A673 (cell line): ENCODE data around the gene AP3S2. TPM values are rescaled to one million over a fixed set of nuclear protein-coding genes. Genes with fewer than 3 reads are reported as not detected.

Experiments
- BruUV-seq: library from RNA; stranded (reverse); fragments of 400-500 nt; replicated peaks from 2 replicates; lab custom pipeline; 2021; lab: Mats Ljungman, UMichigan
- CTCF ChIA-PET: fragments of 300-600 bp; sonication (Branson Sonifier 250); formaldehyde crosslinking; loops from one replicate; lab custom pipeline; 2022; ENCODE audit warnings: antibody characterized with exemption; lab: Charles Lee
- POLR2A ChIA-PET: fragments of 300-600 bp; sonication (Branson Sonifier 250); formaldehyde crosslinking; loops from one replicate; lab custom pipeline; 2022; ENCODE audit warnings: antibody characterized with exemption; ENCODE audit not compliant: low non-redundant PET; lab: Charles Lee
- DNase-seq: peaks from one replicate; pipeline ENCODE4 v3.0.0-alpha.2; 2015; ENCODE audit warnings: low spot score
- H3K27ac ChIP-seq: fragments of 200-600 bp; sonication (generic); 2 replicates; pipeline ENCODE4 v1.5.1; 2016; ENCODE audit warnings: mixed run types, low read depth, mild to moderate bottlenecking, mixed read lengths, antibody characterized with exemption, low read length; ENCODE audit not compliant: poor library complexity, severe bottlenecking
- H3K27me3 ChIP-seq: fragments of 200-600 bp; sonication (generic); replicated peaks from 2 replicates; pipeline ENCODE4 v1.6.1; 2017; ENCODE audit warnings: mixed run types, low read depth, mild to moderate bottlenecking, mixed read lengths, antibody characterized with exemption, low read length; ENCODE audit not compliant: insufficient read depth, poor library complexity
- H3K36me3 ChIP-seq: fragments of 200-600 bp; sonication (generic); 2 replicates; pipeline ENCODE4 v1.6.1; 2016; ENCODE audit warnings: mixed run types, mild to moderate bottlenecking, mixed read lengths, antibody characterized with exemption, low read length; ENCODE audit not compliant: insufficient read depth, poor library complexity, severe bottlenecking
- H3K4me1 ChIP-seq: fragments of 200-600 bp; sonication (generic); 2 replicates; pipeline ENCODE4 v1.6.1; 2017; ENCODE audit warnings: mixed run types, mild to moderate bottlenecking, mixed read lengths, antibody characterized with exemption, low read length; ENCODE audit not compliant: insufficient read depth, poor library complexity, severe bottlenecking
- H3K4me3 ChIP-seq: fragments of 200-600 bp; sonication (generic); 2 replicates; pipeline ENCODE4 v1.5.1; 2016; ENCODE audit warnings: low read depth, mixed run types, mild to moderate bottlenecking, mixed read lengths, low read length; ENCODE audit not compliant: poor library complexity, severe bottlenecking
- H3K9me3 ChIP-seq: fragments of 200-600 bp; sonication (generic); 2 replicates; pipeline ENCODE4 v1.6.1; 2016; ENCODE audit warnings: mixed run types, low read depth, mild to moderate bottlenecking, mixed read lengths, antibody characterized with exemption, low read length; ENCODE audit not compliant: poor library complexity, severe bottlenecking
- CTCF ChIP-seq: fragments of 300-800, 200-600 bp; sonication (generic); conservative IDR thresholded peaks from 2 replicates; pipeline ENCODE4 v1.5.1; 2017; ENCODE audit warnings: low read depth, mild to moderate bottlenecking, antibody characterized with exemption, low read length, moderate library complexity, mixed read lengths
- EZH2 ChIP-seq: fragments of 200-600 bp; sonication (generic); IDR thresholded peaks from 2 replicates; pipeline ENCODE4 v1.6.1; 2017; ENCODE audit warnings: borderline replicate concordance, low read depth, mild to moderate bottlenecking, mixed read lengths, antibody characterized with exemption, low read length; ENCODE audit not compliant: poor library complexity, severe bottlenecking
- intact Hi-C: fragments of 100-400 bp; cut with micrococcal nuclease; formaldehyde crosslinking; loops from one replicate; pipeline ENCODE4 v1.10.0; 2022; ENCODE audit not compliant: unreplicated experiment
- total RNA-seq: library from RNA; stranded (reverse); gene quantifications from 2 replicates; pipeline ENCODE4 v1.2.3, GENCODE V29; 2021

AP3S2 gene
- total RNA-seq, 1 experiment from 2014 or later = 32.0 TPM

GRCh38 chr15:89860431-89860830 lies 33.4 kb downstream of the AP3S2 start:
- H3K4me3 ChIP-seq = no peak overlapping the region
- intact Hi-C loops = no loop called here
- no peak for DNase-seq
- BruUV-seq = no TSS peak
- POLR2A ChIA-PET = no interaction called here
- H3K27me3 ChIP-seq = no peaks in the 10 kb centered on the region
- CTCF ChIA-PET = no interaction called here
- H3K36me3 ChIP-seq = peaks cover 11% of the 10 kb centered on the region
- no peak for TF ChIP-seq EZH2
- TF ChIP-seq CTCF = no peak
- no peaks in the 10 kb centered on the region for H3K4me1 ChIP-seq
- no peak overlapping the region for H3K27ac ChIP-seq
- no peaks in the 10 kb centered on the region for H3K9me3 ChIP-seq

- CTCF ChIA-PET = no interaction called here
- Histone ChIP-seq H3K4me1 (no peaks in the 10 kb centered on the region), H3K27me3 (no peaks in the 10 kb centered on the region), H3K36me3 (peaks cover 11% of the 10 kb centered on the region), H3K9me3 (no peaks in the 10 kb centered on the region), H3K4me3 (no peak overlapping the region), H3K27ac (no peak overlapping the region)
- POLR2A ChIA-PET = no interaction called here
- intact Hi-C loops = no loop called here
- no TSS peak for BruUV-seq
- TF ChIP-seq CTCF (no peak), EZH2 (no peak)
- no peak for DNase-seq
Observed at GRCh38 chr15:89858661-89859458, 34.9 kb downstream of the AP3S2 start.

- POLR2A ChIA-PET = no interaction called here
- BruUV-seq = no TSS peak
Observed at GRCh38 chr15:89857673-89858072, 36.1 kb downstream of the AP3S2 start.

More at GRCh38 chr15:89857673-89858072, 36.1 kb downstream of the AP3S2 start:
- Histone ChIP-seq H3K27ac (no peak overlapping the region), H3K4me3 (no peak overlapping the region), H3K36me3 (peaks cover 11% of the 10 kb centered on the region), H3K27me3 (no peaks in the 10 kb centered on the region), H3K4me1 (no peaks in the 10 kb centered on the region), H3K9me3 (no peaks in the 10 kb centered on the region)
- CTCF ChIA-PET = no interaction called here
- DNase-seq = no peak
- intact Hi-C loops = no loop called here
- no peak for TF ChIP-seq EZH2
- TF ChIP-seq CTCF = no peak
